Activated CD4-positive, CD25-positive, alpha-beta regulatory T cell (primary cell): ENCODE measurements around the gene SBK1.
"Not testable (repeated sequence)": the region's sequence is repeated elsewhere in the genome, so short reads cannot be mapped to it uniquely, and the experiment has no call there.

Experiments used
- DNase-seq, 4 experiments: peaks; one replicate each; lab custom pipeline; 2025; lab: John Stamatoyannopoulos, UW

Gene SBK1

DNA sequence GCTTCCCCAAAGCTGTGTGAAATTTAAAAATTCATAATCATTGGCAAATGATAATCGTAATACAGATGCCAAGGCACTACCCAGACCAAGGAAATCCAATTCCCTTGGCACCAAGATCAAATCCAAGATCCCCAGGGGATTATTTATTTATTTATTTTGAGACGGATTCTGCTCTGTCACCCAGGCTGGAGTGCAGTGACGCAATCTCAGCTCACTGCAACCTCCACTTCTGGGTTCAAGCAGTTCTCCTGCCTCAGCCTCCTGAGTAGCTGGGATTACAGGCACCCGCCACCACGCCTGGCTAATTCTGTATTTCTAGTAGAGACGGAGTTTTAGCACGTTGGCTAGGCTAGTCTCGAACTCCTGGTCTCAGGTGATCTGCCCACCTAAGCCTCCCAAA is 43.4 kb downstream of the SBK1 start:
- DNase-seq, result not testable (repeated sequence)

DNA sequence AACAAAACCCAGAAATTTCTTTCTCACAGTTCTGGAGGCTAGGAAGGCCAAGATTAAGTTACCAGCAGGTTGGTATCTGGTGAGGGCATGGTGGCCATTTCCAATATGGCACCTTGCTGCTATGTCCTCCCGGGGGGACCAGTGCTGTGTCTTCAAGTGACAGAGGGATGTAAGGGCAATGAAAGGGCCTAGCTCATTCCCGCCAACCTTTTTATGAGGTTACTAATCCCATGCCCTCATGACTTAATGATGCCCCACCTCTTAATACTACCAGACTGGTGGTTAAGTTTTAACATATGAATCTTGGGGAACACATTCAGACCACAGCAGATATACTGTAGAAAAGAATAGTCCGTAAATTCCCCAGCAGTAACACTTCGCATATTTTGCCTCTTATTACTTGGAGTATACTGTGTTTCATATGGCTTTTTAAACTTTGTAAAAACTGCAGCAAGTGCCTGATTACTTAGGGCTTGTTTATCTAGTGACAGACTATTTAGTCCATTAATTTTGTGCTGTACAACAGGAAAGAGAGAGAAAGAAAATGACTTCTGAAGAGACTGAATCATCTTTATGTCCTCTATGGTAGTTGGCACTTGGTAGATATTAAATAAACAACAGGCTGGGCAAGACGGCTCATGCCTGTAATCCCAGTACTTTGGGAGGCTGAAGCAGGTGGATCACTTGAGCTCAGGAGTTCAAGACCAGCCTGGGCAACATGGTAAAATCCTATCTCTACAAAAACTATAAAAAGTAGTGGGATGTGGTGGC is 44.8 kb downstream of the SBK1 start:
- not testable (repeated sequence) for DNase-seq

DNA sequence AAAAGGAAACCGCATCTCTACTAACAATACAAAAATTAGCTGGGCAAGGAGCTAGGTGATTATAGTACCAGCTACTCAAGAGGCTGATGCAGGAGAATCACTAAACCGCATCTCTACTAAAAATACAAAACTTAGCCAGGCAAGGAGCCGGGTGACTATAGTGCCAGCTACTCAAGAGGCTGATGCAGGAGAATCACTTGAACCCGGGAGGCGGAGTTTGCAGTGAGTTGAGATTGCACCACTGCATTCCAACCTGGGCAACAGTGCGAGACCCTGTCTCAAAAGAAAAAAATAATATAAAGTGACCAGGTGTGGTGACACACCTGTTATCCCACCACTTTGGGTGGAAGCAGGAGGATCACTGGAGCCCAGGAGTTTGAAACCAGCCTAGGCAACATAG is 45.9 kb downstream of the SBK1 start:
- not testable (repeated sequence) for DNase-seq

DNA sequence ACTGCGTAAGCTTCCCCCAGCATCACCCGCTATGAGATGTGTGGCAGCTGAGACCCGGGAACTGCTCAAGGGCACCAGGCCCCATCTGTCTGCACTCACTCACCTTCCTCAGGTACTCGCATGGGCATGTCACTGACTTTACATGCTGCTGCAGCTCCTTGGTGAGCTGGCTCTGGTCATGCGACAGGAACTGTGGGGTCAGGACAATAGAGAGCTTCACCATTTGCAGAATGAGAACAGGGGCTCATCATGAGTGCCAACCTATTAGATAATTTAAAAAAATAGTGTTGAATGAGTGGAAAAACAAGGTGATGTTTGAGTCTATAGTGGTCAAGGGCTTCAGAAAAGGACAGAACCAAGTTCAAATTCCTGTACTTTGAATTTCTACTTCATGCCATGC is 70.3 kb downstream of the SBK1 start:
- DNase-seq, result not testable (repeated sequence)

DNA sequence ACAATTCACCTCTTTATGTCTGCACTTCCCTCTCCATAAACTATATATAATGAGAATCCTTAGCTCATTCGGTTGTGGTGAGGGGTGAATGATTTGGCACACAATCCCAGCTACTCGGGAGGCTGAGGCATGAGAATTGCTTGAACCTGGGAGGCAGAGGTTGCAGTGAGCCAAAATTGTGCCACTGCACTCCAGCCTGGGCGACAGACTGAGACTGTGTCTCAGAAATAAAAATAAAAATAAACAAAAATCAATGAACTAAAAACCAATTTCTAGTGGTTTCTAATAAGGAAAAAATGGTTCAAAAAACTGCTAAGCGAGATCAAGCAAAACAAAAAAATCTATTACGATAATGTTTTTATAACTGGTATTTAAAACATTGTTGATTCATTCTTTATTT is 71.1 kb downstream of the SBK1 start, which contains the start of gene NPIPB6:
NPIPB6 (minus strand) TSS at position 101 of the 400 bp plus-strand sequence. CDS start 686 bp downstream, outside the sequence.
- DNase-seq, result not testable (repeated sequence)

DNA sequence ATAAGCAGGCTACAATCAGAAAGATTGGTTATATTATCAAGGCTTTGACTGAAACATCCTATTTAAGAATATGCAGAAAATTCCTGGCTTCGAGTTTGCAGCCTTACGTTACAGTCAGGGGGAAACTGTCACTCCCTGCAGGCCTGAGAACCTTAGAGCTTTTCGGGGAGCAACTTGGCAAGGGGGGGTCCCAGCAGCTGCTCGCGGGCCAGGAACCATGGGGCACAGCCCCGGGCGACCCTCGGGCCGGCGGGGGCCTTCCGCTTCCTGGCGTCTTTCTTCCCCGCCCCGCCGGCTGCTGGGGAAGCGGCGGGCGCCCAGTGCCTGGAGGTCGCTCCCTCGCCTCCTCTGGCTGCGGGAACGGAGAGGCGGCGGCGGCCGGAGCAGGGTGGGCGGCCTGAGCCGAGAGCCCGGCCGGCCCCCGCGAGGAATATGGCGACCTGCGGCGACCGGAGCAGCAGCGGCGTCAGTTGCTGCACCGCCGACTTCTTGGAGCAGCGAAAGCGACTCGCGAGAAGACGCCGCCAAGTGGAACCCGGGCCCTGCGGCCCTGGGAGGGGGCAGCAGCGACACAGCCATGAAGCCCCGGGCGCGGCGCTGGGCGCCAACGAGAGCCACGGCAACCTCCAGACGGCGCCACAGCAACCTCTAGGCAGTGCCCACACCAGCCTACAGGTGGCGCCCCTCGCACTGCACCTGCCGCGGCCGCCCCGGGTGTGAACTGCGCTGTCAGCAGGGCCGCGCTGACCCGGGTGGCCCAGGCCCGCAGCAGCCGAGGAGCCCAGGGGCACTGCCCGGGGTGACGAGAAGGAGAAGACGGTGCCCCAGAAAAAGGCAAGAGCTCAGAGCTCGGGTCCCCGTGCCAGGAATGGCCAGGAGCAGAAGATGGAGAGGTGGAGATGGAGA is 72.2 kb downstream of the SBK1 start:
- DNase-seq, result not testable (repeated sequence)

DNA sequence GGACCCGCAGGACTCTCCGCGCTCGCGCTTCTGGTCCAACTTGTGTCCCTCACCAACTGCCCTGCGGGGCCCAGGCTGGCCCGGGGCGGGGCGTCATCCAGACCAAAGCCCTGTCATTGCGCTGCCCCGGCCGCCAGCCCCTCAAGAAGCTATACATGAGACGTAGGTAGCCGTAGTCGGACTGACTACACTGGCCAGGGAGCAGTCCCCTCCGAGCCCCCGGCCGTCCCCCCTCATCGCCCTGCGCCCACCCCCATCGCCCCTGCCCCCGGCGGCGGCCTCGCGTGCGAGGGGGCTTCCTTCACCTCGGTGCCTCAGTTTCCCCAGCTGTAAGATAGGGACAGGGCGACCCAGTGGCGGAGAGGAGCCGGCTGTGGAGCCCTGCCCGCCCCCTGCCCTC is 75.6 kb downstream of the SBK1 start:
- DNase-seq, result not testable (repeated sequence)
